H1 (cell line): Measurements from ENCODE around the gene PRMT1. TPM values are rescaled to one million over a fixed set of nuclear protein-coding genes. Genes with fewer than 3 reads are reported as not detected.

Source experiments
- CTBP2 ChIP-seq: IDR thresholded peaks from 2 replicates; pipeline ENCODE4 v1.7.0; 2011; ENCODE audit warnings: borderline replicate concordance, mild to moderate bottlenecking, moderate library complexity, mixed read lengths, low read length; ENCODE audit not compliant: insufficient read depth, insufficient read length
- GTF2F1 ChIP-seq: IDR thresholded peaks from 2 replicates; pipeline ENCODE4 v1.6.1; 2012; ENCODE audit warnings: low read depth, low read length, improper control_type of control experiment, borderline replicate concordance
- KDM4A ChIP-seq: IDR thresholded peaks from one replicate; pipeline ENCODE4 v1.7.1; 2012; ENCODE audit warnings: low read depth, mild to moderate bottlenecking, moderate library complexity, low read length, inconsistent platforms; ENCODE audit not compliant: severe bottlenecking
- RBBP5 ChIP-seq: IDR thresholded peaks from 2 replicates; pipeline ENCODE4 v1.7.1; 2012; ENCODE audit warnings: low read depth, mild to moderate bottlenecking, inconsistent platforms, low read length, moderate library complexity, borderline replicate concordance
- SIRT6 ChIP-seq: IDR thresholded peaks from one replicate; pipeline ENCODE4 v1.7.1; 2012; ENCODE audit warnings: low read length, inconsistent platforms
- SP4 ChIP-seq: IDR thresholded peaks from 2 replicates; pipeline ENCODE4 v1.6.1; 2012; ENCODE audit warnings: low read length, inconsistent platforms
- TAF1 ChIP-seq: IDR thresholded peaks from 2 replicates; pipeline ENCODE4 v1.6.1; 2011; ENCODE audit warnings: mild to moderate bottlenecking, low read depth, low read length
- polyA plus RNA-seq, 7 experiments: library from polyadenylated mRNA; depleted of rRNA in 3 of 7; stranded (reverse) in 5 of 7; unstranded in 2 of 7; fragments of >200 nt in 5 of 7; fragments of 200-250 nt in 2 of 7; gene quantifications; 1 replicate in 5 of 7; 2 replicates in 1 of 7; 4 replicates in 1 of 7; pipeline versions ENCODE4 v1.2.1 to v1.2.3, GENCODE V29; 2011 to 2013; ENCODE audit warnings: missing spikeins in 2 of 7, mixed read lengths in 2 of 7
- total RNA-seq: library from RNA; stranded (reverse); fragmentation: NEBNext Ultra II Directional; extraction: Animal tissue kit (Norgen Biotek cat#: 25700); gene quantifications from 2 replicates; pipeline ENCODE4 v1.2.1, GENCODE V29; 2021

PRMT1 gene
- total and polyA plus RNA-seq, 2 of the 8 experiments (the other 6 are each of a cell fraction or from before 2014, with no cell fraction given), result 561 to 1,215 TPM

- no peak for TF ChIP-seq SP4
- no peak for TF ChIP-seq GTF2F1
- TF ChIP-seq SIRT6, result no peak
- TF ChIP-seq CTBP2, result no peak
- no peak for TF ChIP-seq RBBP5
- no peak for TF ChIP-seq KDM4A
- no peak for TF ChIP-seq TAF1
Measured at GRCh38 chr19:49680421-49681351, 3.6 kb downstream of the PRMT1 start (continued).
